T-helper 2 cell treated with Interferon-gamma antibody and Interleukin-4, amounts not matched to agents 100 ng/mL and 5 ng/mL, for 36 hours (primary cell): Measurements from ENCODE around the gene FREM3. TPM values are rescaled to one million over a fixed set of nuclear protein-coding genes. Genes with fewer than 3 reads are reported as not detected.
"Not testable (repeated sequence)": the region's sequence is repeated elsewhere in the genome, so short reads cannot be mapped to it uniquely, and the experiment has no call there.

Source experiments
- intact Hi-C: fragments of 100-400 bp; cut with micrococcal nuclease; formaldehyde crosslinking; loops from one replicate; pipeline ENCODE4 v1.15.1; 2023
- total RNA-seq: library from RNA; stranded (reverse); gene quantifications from 2 replicates; pipeline ENCODE4 v1.2.3, GENCODE V29; 2022

FREM3 gene
- total RNA-seq, 1 donor from 2014 or later = not detected

GRCh38 chr4:143586080-143586479, 114.4 kb downstream of the FREM3 start:
- intact Hi-C loops = no loop called here

- intact Hi-C loops = no loop called here
Measured at GRCh38 chr4:143585548-143585947, 114.9 kb downstream of the FREM3 start.

- intact Hi-C loops = no loop called here
Measured at GRCh38 chr4:143581331-143581946, 119.0 kb downstream of the FREM3 start.

GRCh38 chr4:143575331-143575730, 125.1 kb downstream of the FREM3 start:
- intact Hi-C loops = no loop called here

- intact Hi-C loops = no loop called here
Measured at GRCh38 chr4:143564472-143564871, 136.0 kb downstream of the FREM3 start.

- intact Hi-C loops = loop anchor here (1.0 to 2.0 kb wide), 4 partner anchors 46 to 583 kb away; partner anchors contain the start of genes FREM3 and SMARCA5
Measured at GRCh38 chr4:143559757-143560147, 140.7 kb downstream of the FREM3 start.

- intact Hi-C loops = loop anchor here (1.0 to 2.0 kb wide), 4 partner anchors 46 to 584 kb away; partner anchors contain the start of genes FREM3 and SMARCA5
Measured at GRCh38 chr4:143558823-143559756, 141.4 kb downstream of the FREM3 start.

GRCh38 chr4:143558286-143558685, 142.2 kb downstream of the FREM3 start:
- intact Hi-C loops = loop anchor here (2.0 kb wide), 3 partner anchors 143 to 585 kb away; partner anchors contain the start of gene FREM3

- intact Hi-C loops = no loop called here
Measured at GRCh38 chr4:143555676-143556075, 144.8 kb downstream of the FREM3 start.

- intact Hi-C loops = no loop called here
Measured at GRCh38 chr4:143554728-143555597, 145.5 kb downstream of the FREM3 start.

GRCh38 chr4:143549928-143550327, 150.5 kb downstream of the FREM3 start:
- intact Hi-C loops = no loop called here

GRCh38 chr4:143539670-143540023, 160.8 kb downstream of the FREM3 start:
- intact Hi-C loops = no loop called here

- intact Hi-C loops = no loop called here
Measured at GRCh38 chr4:143538979-143539669, 161.4 kb downstream of the FREM3 start.

GRCh38 chr4:143531788-143532491, 168.5 kb downstream of the FREM3 start:
- intact Hi-C loops = no loop called here

GRCh38 chr4:143531380-143531779, 169.1 kb downstream of the FREM3 start:
- intact Hi-C loops = no loop called here

- intact Hi-C loops = not testable (repeated sequence)
Measured at GRCh38 chr4:143528046-143528445, 172.4 kb downstream of the FREM3 start.
